Parathyroid adenoma (tissue), 2 donors: Measurements from ENCODE around the gene MAVS.

Experiments used
- H2AFZ ChIP-seq: fragments of 300-600 bp; sonication (generic); one replicate; pipeline ENCODE4 v1.7.0; 2017; ENCODE audit warnings: antibody characterized with exemption, mild to moderate bottlenecking
- H3K27ac ChIP-seq: fragments of 300-600 bp; sonication (generic); one replicate; pipeline ENCODE4 v1.7.0; 2017
- H3K27me3 ChIP-seq: fragments of 300-600 bp; sonication (generic); one replicate; pipeline ENCODE4 v1.7.0; 2017; ENCODE audit warnings: low read length; ENCODE audit not compliant: control insufficient read depth, insufficient read depth
- H3K36me3 ChIP-seq: fragments of 300-600 bp; sonication (generic); one replicate; pipeline ENCODE4 v1.7.0; 2017; ENCODE audit warnings: low read length; ENCODE audit not compliant: control insufficient read depth, insufficient read depth
- H3K4me1 ChIP-seq: fragments of 300-600 bp; sonication (generic); one replicate; pipeline ENCODE4 v1.7.0; 2017; ENCODE audit warnings: control low read depth
- H3K4me2 ChIP-seq: fragments of 300-600 bp; sonication (generic); one replicate; pipeline ENCODE4 v1.7.0; 2017; ENCODE audit warnings: low read length
- H3K4me3 ChIP-seq: fragments of 300-600 bp; sonication (generic); one replicate; pipeline ENCODE4 v1.7.0; 2017; ENCODE audit warnings: low read depth, low read length
- H3K79me2 ChIP-seq: fragments of 300-600 bp; sonication (generic); one replicate; pipeline ENCODE4 v1.7.0; 2017; ENCODE audit warnings: control low read depth
- H3K9ac ChIP-seq: fragments of 300-600 bp; sonication (generic); one replicate; pipeline ENCODE4 v1.7.0; 2017; ENCODE audit warnings: mild to moderate bottlenecking
- H3K9me3 ChIP-seq: fragments of 300-600 bp; sonication (generic); one replicate; pipeline ENCODE4 v1.7.0; 2017; ENCODE audit warnings: low read length; ENCODE audit not compliant: control insufficient read depth
- TF ChIP-seq, protein P1 (sequence below): fragments of 300-600 bp; sonication (generic); IDR thresholded peaks from one replicate; pipeline ENCODE4 v1.7.0; 2017; ENCODE audit warnings: antibody characterized with exemption, mild to moderate bottlenecking
- donor health status: primary hyperparathyroidism.

Gene MAVS

DNA sequence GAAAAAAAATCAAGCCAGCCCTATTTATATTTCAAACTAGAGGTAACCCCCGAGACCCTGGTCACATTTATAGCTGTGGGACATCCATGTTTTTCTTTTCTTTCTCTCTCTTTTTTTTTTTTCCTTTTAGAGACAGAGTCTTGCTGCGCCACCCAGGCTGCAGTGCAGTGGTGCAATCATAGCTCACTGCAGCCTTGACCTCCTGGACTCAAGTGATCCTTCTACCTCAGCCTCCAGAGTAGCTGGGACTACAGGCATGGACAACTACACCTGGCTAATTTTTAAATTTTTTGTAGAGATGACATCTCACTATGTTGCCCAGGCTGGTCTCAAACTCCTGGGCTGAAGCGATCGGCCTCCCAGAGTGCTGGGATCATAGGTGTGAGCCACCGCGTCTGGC, 12.1 kb downstream of the MAVS start:
- Histone ChIP-seq H3K9ac (no peak overlapping the region), H3K27ac (no peak overlapping the region), H3K4me1 (no peaks in the 10 kb centered on the region), H3K9me3 (no peaks in the 10 kb centered on the region), H3K27me3 (no peaks in the 10 kb centered on the region), H3K36me3 (no peaks in the 10 kb centered on the region), H3K4me3 (no peak overlapping the region), H3K4me2 (no peak overlapping the region), H3K79me2 (peaks cover 18% of the 10 kb centered on the region), H2AFZ (no peak overlapping the region)
- TF ChIP-seq, protein P1, sequence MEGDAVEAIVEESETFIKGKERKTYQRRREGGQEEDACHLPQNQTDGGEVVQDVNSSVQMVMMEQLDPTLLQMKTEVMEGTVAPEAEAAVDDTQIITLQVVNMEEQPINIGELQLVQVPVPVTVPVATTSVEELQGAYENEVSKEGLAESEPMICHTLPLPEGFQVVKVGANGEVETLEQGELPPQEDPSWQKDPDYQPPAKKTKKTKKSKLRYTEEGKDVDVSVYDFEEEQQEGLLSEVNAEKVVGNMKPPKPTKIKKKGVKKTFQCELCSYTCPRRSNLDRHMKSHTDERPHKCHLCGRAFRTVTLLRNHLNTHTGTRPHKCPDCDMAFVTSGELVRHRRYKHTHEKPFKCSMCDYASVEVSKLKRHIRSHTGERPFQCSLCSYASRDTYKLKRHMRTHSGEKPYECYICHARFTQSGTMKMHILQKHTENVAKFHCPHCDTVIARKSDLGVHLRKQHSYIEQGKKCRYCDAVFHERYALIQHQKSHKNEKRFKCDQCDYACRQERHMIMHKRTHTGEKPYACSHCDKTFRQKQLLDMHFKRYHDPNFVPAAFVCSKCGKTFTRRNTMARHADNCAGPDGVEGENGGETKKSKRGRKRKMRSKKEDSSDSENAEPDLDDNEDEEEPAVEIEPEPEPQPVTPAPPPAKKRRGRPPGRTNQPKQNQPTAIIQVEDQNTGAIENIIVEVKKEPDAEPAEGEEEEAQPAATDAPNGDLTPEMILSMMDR = no peak

DNA sequence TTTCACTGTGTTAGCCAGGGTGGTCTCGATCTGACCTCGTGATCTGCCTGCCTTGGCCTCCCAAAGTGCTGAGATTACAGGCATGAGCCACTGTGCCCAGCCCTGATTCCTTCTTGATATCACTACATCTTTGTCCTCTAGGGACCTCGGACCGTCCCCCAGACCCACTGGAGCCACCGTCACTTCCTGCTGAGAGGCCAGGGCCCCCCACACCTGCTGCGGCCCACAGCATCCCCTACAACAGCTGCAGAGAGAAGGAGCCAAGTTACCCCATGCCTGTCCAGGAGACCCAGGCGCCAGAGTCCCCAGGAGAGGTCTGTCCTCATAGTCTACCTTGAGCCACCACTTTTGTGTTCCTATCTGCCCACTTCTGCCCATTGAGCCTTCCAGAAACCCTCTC, 14.6 kb downstream of the MAVS start:
- no peaks in the 10 kb centered on the region for H3K9me3 ChIP-seq
- no peaks in the 10 kb centered on the region for H3K4me1 ChIP-seq
- H3K4me3 ChIP-seq = no peak overlapping the region
- no peak overlapping the region for H3K9ac ChIP-seq
- H3K4me2 ChIP-seq = no peak overlapping the region
- TF ChIP-seq, protein P1 = no peak
- no peaks in the 10 kb centered on the region for H3K27me3 ChIP-seq
- H2AFZ ChIP-seq = no peak overlapping the region
- peaks cover 14% of the 10 kb centered on the region for H3K79me2 ChIP-seq
- H3K36me3 ChIP-seq = no peaks in the 10 kb centered on the region
- no peak overlapping the region for H3K27ac ChIP-seq

DNA sequence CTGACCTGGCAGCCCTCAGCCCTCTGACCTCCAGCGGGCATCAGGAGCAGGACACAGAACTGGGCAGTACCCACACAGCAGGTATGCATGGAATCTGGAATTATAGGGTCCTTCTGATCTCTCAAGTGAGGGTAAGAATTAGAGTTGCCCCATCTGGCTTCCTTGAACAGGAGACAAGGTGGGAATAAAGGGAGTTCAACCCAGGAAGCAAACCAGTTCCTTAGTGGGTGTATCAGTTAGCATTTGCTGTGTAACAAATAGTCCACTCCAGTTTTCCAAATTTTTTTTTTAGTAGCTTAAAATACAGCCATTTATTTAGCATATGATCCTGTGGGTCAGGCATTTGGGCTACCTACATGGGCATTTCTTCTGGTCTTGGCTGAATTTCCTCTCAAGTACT, 15.7 kb downstream of the MAVS start:
- peaks cover 6% of the 10 kb centered on the region for H3K79me2 ChIP-seq
- no peaks in the 10 kb centered on the region for H3K9me3 ChIP-seq
- no peak overlapping the region for H3K4me3 ChIP-seq
- no peaks in the 10 kb centered on the region for H3K27me3 ChIP-seq
- no peak overlapping the region for H3K27ac ChIP-seq
- no peak overlapping the region for H3K4me2 ChIP-seq
- H3K4me1 ChIP-seq = no peaks in the 10 kb centered on the region
- H3K36me3 ChIP-seq = no peaks in the 10 kb centered on the region
- TF ChIP-seq, protein P1 = no peak
- no peak overlapping the region for H2AFZ ChIP-seq
- H3K9ac ChIP-seq = no peak overlapping the region

DNA sequence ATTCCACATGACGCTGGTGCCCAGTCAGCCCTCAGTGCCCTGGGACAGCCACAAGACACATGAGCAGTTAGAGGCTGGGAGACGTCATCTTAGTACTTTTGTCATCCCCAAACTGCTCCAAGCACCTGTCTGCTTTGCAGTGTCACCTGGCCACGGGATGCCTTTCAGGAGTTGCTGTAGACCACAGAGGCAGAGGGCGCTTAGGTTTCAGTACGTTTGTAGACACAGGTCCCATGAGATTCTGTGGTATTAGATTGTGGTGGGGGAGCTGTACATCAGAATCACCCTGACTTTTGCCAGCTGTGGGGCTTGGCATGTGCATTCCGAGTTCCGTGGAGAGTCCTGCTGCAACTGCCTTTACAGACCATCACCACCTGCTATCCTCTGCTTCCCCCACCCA, 16.7 kb downstream of the MAVS start:
- Histone ChIP-seq H3K79me2 (no peaks in the 10 kb centered on the region), H3K4me1 (no peaks in the 10 kb centered on the region), H2AFZ (no peak overlapping the region), H3K27me3 (no peaks in the 10 kb centered on the region), H3K4me3 (no peak overlapping the region), H3K9ac (no peak overlapping the region), H3K4me2 (no peak overlapping the region), H3K36me3 (no peaks in the 10 kb centered on the region), H3K9me3 (no peaks in the 10 kb centered on the region), H3K27ac (no peak overlapping the region)
- TF ChIP-seq, protein P1 = no peak

DNA sequence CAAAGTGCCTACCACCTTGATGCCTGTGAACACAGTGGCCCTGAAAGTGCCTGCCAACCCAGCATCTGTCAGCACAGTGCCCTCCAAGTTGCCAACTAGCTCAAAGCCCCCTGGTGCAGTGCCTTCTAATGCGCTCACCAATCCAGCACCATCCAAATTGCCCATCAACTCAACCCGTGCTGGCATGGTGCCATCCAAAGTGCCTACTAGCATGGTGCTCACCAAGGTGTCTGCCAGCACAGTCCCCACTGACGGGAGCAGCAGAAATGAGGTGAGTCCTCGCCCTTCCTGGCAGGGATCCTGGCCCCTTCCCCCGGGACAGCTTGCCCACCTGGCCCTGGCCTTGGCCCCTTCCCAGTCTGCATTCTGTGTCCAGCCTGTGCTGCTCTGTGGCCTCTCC, 17.9 kb downstream of the MAVS start:
- Histone ChIP-seq H2AFZ (no peak overlapping the region), H3K9ac (no peak overlapping the region), H3K4me2 (no peak overlapping the region), H3K4me3 (no peak overlapping the region), H3K4me1 (no peaks in the 10 kb centered on the region), H3K27ac (no peak overlapping the region), H3K79me2 (no peaks in the 10 kb centered on the region), H3K9me3 (no peaks in the 10 kb centered on the region), H3K36me3 (no peaks in the 10 kb centered on the region), H3K27me3 (no peaks in the 10 kb centered on the region)
- TF ChIP-seq, protein P1 = no peak
